GM21390 (cell line): Measurements from ENCODE around the gene CTIF.

ENCODE experiments used
- ATAC-seq: cut with Tn5 transposase; IDR thresholded peaks from one replicate; pipeline ENCODE4 v1.9.1; 2021; ENCODE audit not compliant: unreplicated experiment

CTIF gene

GRCh38 chr18:48599391-48599790 lies 60.6 kb downstream of the CTIF start:
- ATAC-seq, result no peak

DNA sequence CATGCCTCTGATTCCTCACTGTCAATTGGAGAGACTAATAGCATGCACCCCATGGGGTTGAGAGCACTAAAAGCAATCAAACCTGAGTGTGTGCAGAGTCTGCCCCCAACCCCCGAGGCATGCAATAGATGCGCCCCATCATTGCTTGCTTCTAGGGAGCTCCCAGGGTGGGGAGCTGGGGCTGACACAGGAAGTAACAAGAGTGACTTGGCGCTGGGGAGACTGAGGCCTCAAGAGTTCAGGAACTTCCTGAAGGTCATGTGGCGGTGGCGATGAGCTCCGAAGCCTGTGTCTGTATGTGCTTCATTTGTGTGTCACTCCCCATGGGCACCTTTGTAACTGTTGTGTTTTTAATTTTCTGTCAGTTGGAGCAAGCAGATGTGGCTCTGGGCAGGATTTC lies 61.2 kb downstream of the CTIF start:
- no peak for ATAC-seq

DNA sequence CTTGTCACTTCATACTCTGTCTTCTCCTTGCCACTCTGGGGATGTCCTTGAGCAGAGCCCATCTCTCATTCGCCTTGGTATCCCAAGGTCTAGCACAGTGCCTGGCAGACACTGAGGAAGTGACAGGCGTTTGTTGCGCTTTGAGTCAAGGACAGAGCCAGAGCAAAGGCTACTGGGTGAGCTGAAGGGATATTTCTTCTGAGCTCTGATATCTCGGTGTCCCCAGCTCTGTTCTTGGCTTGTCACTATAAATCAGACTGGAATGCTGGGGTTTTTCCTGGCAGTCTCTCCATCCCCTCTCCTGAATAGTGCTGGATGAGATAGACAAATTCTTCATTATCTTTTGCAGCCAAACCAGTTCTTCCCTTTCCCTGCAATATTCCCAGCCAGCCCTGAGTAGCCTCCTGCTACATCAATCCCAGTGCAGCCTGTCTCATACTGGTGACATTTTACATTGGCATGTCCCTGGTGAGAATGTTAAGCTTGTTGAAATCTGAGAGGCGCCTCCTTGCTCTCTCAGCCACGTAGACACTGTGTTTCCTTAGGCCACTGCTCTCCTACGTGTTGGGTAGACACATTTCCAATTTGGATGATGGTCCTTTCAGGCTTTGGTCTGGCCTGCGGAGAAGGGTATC lies 61.7 kb downstream of the CTIF start:
- ATAC-seq, result no peak

DNA sequence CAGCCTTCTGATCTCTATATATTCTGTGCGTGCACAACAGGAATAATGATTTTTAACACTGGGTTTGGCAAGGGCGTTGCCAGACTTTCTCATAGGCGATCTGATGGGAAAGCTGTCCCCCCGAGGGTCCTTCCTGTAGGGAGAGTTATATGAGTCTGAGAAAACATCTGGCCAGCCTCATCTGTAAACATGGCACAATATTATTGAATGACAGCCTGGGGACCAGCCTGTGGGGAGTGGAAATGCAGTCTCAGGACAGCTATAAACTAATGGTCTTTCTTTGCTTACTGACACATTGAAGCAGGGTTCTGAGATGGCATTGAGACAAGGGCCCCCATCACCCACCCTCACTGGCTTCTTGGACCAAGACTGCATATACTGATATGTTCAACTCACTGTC lies 62.5 kb downstream of the CTIF start:
- ATAC-seq, result no peak

- no peak for ATAC-seq
These were observed 64.0 kb downstream of the CTIF start for GRCh38 chr18:48602759-48603390.

DNA sequence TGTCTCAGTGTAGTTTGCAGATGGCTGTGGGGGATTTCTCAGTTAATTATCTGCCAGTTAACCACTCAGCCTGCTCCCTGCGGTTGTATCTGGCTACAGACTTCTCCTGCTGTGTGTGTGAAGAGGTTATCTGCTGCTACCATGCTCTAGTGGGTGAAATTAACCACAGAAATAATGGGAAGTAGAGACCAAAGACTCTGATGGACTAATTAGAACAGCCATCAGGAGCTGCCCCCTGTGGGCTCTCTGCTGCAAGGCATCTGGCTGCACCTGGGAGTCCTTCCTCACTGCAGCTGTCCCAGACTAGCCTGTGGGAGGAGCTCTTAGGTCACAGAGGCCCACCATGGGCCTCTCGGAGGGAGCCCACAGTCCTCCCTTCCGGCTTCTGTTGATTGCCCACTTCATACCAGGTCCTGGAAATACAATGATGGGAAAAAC lies 66.6 kb downstream of the CTIF start:
- ATAC-seq, result no peak

DNA sequence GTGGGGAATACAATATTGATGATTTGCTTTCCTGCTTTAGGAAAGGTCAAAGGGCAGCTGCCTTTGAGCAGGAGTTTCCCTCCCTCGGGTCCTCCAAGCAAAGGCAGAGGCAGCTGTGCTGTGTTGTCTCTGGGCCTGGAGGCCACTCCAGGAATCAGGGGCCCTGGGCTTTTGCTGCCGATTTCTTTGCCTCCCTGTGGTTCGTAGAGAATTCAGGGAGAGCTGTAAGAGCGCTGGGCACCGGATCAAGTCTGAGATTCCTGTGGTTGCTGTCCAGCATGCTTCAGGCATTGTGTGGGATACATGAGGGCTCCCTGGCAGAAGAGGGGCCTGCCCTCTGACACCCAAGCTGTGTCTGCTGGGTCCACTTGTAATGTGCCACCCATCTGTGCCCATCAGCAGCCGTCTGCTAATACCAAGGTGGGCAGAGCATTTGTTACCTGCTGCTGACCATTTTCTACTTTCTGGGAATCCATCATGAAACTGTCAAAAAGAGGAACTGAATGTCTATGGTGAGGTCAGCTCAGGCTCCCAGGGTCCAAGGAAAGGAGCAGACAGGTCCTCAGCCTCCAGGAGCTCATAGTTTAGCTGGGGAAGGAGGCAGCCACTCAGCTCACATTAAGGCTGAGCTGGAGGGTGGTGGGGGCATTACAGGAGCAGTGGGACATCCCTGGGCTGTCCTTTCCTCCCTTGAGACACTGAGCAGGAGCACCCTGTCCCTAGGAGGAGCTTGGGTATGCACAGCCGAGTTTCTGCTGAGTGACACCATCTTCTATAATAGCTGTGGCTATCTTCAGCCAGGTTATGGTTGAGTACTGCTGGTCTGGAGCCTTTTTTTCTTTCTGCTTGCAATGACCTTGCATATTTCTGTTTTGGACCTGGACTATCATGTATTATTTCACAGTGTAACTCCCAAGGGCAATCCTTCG lies 68.5 kb downstream of the CTIF start:
- ATAC-seq, result no peak

GRCh38 chr18:48608581-48608980 lies 69.8 kb downstream of the CTIF start:
- ATAC-seq, result no peak

GRCh38 chr18:48609114-48609513 lies 70.3 kb downstream of the CTIF start:
- no peak for ATAC-seq

DNA sequence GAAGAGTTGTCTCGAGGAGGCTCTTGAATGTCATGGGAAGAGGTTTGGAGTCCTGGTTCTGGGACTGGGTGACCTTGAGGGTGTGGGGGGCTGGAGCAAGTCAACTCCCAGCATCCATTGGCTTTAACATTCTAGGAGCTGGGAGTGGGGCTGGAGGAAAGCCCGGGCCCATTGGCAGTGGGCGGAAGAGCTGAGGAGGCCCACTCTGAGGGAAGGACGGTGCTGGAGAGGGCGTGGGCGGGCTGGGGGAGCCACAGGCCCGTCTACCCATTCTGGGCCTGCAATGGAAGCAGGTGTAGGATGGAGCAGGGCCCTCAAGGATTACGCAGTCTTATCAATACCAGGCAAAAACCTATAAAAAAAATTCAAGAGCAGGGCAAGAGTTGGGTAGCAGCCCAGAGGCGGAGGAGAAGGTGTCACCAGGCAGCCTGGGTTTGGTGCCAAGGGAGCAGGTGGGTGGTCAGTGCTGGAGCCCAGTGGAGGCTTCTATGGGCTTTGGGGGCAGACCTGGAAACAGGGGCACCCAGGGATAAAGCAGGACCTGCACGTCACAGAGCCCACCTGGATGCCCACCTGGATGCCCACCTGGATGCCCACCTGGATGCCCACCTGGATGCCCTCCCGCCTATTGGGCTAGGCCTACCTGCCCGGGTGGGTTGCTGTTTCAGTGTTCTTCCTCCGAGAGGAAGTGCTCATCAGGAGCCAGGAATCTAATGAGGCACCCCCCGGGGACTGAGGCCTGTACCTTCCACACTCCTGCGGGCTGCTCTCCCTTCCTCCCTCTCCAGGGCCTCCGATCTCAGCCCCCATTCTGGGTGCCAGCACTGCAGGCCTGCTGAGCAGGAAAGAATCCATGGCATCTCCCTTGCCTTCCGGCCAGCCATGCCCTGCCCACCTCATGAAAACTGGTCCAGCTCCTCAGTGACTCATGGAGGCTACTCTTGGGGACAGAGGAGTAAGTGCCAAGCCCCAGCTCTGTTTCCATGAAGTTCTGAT lies 71.3 kb downstream of the CTIF start:
- no peak for ATAC-seq

GRCh38 chr18:48611203-48611602 lies 72.4 kb downstream of the CTIF start:
- no peak for ATAC-seq

DNA sequence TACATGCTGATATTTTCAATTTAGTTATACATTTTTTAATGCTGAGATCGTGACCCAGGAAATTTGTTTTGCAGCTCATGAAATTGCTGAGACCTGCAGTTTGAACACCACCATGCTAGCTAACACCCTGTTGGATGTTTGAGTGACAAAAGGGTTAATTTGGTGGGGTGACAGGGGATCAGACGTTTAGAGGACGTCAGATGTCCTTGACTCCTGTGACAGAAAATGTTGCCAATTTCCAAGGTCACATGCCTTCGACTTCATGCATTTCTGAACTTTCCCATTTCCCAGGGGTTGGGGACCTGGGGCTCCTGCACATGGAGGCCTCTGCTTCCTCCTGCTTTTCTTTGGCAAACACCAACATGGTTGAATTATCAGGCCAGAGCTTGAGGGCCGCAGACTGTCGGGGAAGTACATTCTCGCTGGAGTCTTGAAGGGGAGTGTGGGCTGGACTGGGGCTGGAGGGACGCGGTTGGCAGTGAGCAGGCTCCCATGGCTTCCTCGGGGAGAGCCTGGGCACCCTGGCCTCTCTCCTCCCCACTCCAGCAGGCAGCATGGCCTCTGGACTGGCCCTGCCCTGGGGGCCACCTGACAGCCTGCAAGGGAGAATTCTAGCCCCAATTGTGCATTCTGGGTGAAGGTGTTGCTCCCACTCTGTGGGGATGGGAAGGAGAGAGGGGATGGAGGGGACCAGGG lies 73.1 kb downstream of the CTIF start:
- no peak for ATAC-seq

- no peak for ATAC-seq
These were observed 73.7 kb downstream of the CTIF start for GRCh38 chr18:48612511-48612910.

DNA sequence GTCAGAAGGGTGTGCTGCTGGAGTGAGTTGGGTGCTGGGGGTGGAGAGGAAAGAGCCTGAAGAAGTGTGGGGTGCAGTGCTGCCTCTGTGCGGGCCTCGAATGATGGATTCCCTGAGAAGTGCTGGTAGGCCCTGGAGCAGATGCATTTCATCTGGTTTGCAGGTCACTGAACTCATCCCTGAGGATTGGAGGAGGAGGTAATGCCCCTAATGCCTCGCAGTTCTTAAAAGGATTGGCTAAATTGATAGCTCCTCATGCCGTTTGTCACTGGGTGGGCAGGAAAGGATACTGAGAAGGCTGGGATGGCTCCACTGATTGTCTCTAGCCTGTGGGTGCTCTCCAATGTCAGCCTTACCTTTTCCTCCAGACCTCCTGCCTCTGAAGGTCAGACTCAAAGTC lies 74.1 kb downstream of the CTIF start:
- no peak for ATAC-seq

DNA sequence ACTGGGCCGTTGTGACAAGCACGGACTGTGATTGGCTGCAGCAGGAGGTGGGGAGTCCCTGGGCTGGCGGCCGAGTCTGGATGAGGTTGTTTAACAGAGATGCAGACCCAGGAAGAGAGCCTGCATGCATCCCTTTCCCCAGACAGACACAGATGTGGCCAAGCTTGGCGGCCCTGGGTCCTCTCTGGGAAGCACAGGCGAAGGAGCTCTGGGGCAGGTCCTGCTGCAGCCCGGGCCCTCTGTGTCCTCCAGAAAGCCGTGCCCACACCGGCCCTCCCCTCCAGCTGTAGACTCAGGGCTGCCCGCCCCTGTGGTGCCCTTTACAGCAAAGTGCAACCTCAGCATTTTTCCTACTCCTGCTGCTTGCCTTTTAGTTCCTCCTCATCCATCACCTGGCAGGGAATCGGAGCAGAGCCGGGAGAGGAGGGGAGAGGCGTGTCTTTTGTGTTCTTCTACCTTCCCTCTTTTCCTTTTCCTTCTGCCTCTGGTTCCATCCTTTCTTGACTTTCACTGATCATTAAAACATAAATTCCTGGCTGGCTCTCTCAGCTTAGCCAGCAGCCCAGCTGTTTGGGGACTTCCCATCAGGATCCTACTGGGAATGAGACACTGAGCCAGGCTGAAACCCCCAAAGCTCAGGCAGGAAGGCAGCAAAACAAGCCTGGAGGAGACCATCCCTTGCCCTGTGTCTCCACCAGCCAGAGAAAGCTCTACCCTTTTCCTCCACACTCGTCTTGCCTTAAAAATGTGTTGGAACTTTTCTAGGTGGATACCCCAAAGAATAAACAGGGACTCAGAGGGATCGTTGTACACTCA lies 75.0 kb downstream of the CTIF start:
- no peak for ATAC-seq

- ATAC-seq, result no peak
These were observed 77.0 kb downstream of the CTIF start for GRCh38 chr18:48615566-48616401.

- ATAC-seq, result no peak
These were observed 77.8 kb downstream of the CTIF start for GRCh38 chr18:48616484-48617255.
